HEK293T (cell line): ENCODE data around the gene SYCP2L.

ENCODE experiments used
- ARNT ChIP-seq: fragments of 450-650 bp; IDR thresholded peaks from 2 replicates; pipeline ENCODE4 v1.6.1; 2017; ENCODE audit warnings: mild to moderate bottlenecking
- BHLHE40 ChIP-seq: fragments of 450-650 bp; IDR thresholded peaks from 2 replicates; pipeline ENCODE4 v1.6.1; 2016; ENCODE audit warnings: mild to moderate bottlenecking, moderate library complexity, borderline replicate concordance
- ELF4 ChIP-seq: fragments of 450-650 bp; IDR thresholded peaks from 2 replicates; pipeline ENCODE4 v1.6.1; 2017; ENCODE audit warnings: antibody characterized with exemption
- SP1 ChIP-seq: fragments of 450-650 bp; IDR thresholded peaks from 2 replicates; pipeline ENCODE4 v1.6.1; 2017

DNA sequence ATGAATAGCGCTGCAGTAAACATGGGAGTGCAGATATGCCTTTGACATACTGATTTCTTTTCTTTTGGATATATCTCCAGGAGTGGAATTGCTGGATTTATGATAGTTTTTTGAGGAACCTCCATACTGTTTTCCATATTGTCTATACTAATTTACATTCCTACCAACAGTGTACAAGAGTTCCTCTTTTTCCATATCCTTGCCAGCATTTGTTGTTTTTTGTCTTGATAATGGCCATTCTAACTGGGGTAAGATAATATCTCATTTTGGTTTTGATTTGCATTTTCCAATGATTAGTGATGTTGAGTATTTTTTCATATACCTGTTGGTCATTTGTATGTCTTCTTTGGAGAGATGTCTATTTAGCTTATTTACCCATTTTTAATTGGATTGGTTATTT lies 3.3 kb downstream of the SYCP2L start:
- TF ChIP-seq ARNT = no peak
- TF ChIP-seq BHLHE40 = no peak
- TF ChIP-seq SP1 = no peak
- no peak for TF ChIP-seq ELF4
